HG03135 (cell line): ENCODE data around the gene CLRN1.

ENCODE experiments used
- ATAC-seq: cut with Tn5 transposase; IDR thresholded peaks from one replicate; pipeline ENCODE4 v1.9.1; 2021; ENCODE audit warnings: mild to moderate bottlenecking, moderate library complexity; ENCODE audit not compliant: unreplicated experiment

The CLRN1 gene

GRCh38 chr3:150978566-150979148 is 6.1 kb upstream of the CLRN1 start:
- no peak for ATAC-seq

- no peak for ATAC-seq
These were observed 3.5 kb upstream of the CLRN1 start for GRCh38 chr3:150975992-150976368.

- no peak for ATAC-seq
These were observed 2.8 kb upstream of the CLRN1 start for GRCh38 chr3:150975086-150975991.

- no peak for ATAC-seq
These were observed 1.7 kb downstream of the CLRN1 start for GRCh38 chr3:150970665-150971324.

GRCh38 chr3:150968341-150969035 is 4.0 kb downstream of the CLRN1 start:
- no peak for ATAC-seq

GRCh38 chr3:150965436-150965835 is 7.1 kb downstream of the CLRN1 start:
- ATAC-seq: no peak

GRCh38 chr3:150961949-150962348 is 10.6 kb downstream of the CLRN1 start:
- no peak for ATAC-seq

- ATAC-seq: no peak
These were observed 11.5 kb downstream of the CLRN1 start for GRCh38 chr3:150960708-150961684.

DNA sequence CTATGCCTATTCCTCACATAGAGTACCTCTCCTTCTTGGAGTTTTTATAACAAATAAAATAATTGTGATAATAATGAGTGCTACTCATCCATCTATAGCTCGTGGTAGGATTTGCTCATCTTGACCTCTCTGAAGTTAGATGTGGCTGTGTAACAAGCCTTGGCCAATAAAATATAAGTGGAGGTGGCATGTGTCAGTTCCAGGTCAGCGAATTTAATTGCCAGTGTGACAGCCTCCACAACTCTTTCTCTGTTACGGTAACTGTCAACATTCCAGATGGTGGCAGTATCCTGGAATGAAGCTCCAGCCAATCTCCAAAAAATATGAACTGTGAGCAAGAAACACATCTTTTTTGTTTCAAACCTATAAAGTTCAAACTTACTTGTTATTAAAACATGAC is 13.8 kb downstream of the CLRN1 start:
- no peak for ATAC-seq

GRCh38 chr3:150956376-150956775 is 16.2 kb downstream of the CLRN1 start:
- ATAC-seq: no peak

DNA sequence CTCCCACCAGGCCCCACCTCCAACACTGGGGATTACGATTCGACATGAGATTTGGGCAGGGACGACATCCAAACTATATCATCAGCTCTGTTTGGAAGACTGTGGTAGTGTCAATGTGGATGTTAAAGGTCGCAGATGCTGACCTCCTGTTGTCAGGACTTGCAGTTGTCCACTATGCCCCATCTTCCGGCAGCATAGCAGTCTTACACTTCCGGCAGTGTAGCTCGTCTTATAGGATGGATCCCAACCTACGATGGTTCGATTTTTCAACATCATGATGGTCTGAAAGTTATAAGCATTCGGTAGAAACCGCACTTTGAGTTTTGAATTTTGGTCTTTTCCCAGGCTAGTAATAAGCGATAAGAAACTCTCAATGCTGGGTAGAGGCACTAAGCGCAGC is 20.6 kb downstream of the CLRN1 start:
- ATAC-seq: no peak

- no peak for ATAC-seq
These were observed 27.1 kb downstream of the CLRN1 start for GRCh38 chr3:150945226-150946032.

GRCh38 chr3:150942221-150942620 is 30.3 kb downstream of the CLRN1 start:
- ATAC-seq: no peak

DNA sequence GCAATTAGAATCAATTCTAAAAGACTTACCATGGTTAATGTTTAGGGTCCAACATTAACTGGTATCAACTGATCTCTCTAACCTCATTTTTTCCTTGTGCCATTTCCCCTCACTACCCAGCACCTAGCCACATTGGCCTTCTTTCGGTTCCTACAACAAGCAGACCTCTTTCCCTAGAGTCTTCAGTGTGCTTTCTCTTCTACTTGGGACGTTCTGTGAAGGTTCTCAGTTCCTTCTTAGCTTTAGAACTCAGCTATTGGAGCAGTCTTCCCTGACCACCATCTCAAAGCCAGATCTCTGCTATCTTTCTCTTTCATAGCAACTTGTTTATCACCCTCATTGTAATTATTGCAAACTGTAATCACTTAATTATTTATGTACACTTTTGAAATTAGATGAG is 35.8 kb downstream of the CLRN1 start:
- ATAC-seq: no peak

- ATAC-seq: no peak
These were observed 39.0 kb downstream of the CLRN1 start for GRCh38 chr3:150933473-150933995.

GRCh38 chr3:150931745-150932144 is 40.8 kb downstream of the CLRN1 start:
- ATAC-seq: no peak

GRCh38 chr3:150930839-150931238 is 41.7 kb downstream of the CLRN1 start:
- no peak for ATAC-seq

GRCh38 chr3:150928234-150928633 is 44.3 kb downstream of the CLRN1 start:
- no peak for ATAC-seq

GRCh38 chr3:150926328-150926727 is 46.2 kb downstream of the CLRN1 start:
- ATAC-seq: no peak
